Measurements from ENCODE around the gene IP6K2. TPM values are rescaled to one million over a fixed set of nuclear protein-coding genes. Genes with fewer than 3 reads are reported as not detected.

Gene IP6K2
- polyA plus RNA-seq, 2 of the 4 experiments (the other 2 are of a cell fraction): 61.9 to 78.4 TPM

DNA sequence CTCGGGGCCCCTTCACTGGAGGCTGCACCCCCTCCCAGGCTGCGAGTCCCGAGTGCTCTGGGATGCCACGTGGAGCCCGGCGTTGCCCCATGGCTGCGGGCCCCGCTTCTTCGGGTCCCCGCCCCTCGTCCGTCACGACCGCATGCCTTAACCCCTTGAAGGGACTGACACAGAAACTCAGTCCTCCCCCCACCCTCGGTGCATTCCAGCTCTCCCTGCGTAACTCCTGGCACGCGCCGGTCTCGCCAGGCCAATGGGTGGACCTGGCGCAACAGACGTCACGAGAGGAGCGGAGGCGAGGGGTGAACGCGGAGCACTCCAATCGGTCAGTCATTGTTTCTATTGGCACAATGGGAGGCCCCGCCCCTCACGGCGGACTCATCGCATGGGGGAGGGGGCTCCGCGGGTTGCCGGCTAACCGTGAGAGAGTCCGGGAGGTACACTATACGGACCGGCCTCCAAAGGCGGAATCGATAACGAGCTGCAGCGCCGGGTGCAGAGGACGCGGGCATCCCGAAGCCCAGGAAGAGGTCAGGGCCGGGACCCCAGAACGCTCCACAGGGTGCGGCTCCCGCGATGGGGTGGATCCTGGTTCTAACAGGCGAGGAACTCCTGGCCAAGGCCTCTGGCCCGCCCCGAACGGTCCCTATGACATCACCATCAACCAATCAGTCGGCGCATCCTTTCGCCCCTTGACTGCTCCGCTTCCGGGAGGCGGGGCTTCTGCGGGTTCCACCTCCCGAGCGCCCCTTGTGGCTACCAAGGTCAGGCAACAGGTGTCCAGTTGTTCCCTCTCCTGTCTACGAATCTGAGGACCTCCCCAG, 53.3 kb downstream of the IP6K2 start (continued):
- TF ChIP-seq, protein P1, sequence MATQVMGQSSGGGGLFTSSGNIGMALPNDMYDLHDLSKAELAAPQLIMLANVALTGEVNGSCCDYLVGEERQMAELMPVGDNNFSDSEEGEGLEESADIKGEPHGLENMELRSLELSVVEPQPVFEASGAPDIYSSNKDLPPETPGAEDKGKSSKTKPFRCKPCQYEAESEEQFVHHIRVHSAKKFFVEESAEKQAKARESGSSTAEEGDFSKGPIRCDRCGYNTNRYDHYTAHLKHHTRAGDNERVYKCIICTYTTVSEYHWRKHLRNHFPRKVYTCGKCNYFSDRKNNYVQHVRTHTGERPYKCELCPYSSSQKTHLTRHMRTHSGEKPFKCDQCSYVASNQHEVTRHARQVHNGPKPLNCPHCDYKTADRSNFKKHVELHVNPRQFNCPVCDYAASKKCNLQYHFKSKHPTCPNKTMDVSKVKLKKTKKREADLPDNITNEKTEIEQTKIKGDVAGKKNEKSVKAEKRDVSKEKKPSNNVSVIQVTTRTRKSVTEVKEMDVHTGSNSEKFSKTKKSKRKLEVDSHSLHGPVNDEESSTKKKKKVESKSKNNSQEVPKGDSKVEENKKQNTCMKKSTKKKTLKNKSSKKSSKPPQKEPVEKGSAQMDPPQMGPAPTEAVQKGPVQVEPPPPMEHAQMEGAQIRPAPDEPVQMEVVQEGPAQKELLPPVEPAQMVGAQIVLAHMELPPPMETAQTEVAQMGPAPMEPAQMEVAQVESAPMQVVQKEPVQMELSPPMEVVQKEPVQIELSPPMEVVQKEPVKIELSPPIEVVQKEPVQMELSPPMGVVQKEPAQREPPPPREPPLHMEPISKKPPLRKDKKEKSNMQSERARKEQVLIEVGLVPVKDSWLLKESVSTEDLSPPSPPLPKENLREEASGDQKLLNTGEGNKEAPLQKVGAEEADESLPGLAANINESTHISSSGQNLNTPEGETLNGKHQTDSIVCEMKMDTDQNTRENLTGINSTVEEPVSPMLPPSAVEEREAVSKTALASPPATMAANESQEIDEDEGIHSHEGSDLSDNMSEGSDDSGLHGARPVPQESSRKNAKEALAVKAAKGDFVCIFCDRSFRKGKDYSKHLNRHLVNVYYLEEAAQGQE (IDR thresholded peaks at IDR 0.05): no peak
- TF ChIP-seq RARB (CRISPR knock-in tag; IDR thresholded peaks at IDR 0.05) (no peak), SMC3 (IDR thresholded peaks at IDR 0.05) (no peak), NFE2L2 (conservative IDR thresholded peaks at IDR 0.05; ENCODE audit: low read length) (no peak)
- TF ChIP-seq, protein P2, sequence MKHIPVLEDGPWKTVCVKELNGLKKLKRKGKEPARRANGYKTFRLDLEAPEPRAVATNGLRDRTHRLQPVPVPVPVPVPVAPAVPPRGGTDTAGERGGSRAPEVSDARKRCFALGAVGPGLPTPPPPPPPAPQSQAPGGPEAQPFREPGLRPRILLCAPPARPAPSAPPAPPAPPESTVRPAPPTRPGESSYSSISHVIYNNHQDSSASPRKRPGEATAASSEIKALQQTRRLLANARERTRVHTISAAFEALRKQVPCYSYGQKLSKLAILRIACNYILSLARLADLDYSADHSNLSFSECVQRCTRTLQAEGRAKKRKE (CRISPR knock-in tag; IDR thresholded peaks at IDR 0.05; ENCODE audit: low read depth): peak; percentile 80

DNA sequence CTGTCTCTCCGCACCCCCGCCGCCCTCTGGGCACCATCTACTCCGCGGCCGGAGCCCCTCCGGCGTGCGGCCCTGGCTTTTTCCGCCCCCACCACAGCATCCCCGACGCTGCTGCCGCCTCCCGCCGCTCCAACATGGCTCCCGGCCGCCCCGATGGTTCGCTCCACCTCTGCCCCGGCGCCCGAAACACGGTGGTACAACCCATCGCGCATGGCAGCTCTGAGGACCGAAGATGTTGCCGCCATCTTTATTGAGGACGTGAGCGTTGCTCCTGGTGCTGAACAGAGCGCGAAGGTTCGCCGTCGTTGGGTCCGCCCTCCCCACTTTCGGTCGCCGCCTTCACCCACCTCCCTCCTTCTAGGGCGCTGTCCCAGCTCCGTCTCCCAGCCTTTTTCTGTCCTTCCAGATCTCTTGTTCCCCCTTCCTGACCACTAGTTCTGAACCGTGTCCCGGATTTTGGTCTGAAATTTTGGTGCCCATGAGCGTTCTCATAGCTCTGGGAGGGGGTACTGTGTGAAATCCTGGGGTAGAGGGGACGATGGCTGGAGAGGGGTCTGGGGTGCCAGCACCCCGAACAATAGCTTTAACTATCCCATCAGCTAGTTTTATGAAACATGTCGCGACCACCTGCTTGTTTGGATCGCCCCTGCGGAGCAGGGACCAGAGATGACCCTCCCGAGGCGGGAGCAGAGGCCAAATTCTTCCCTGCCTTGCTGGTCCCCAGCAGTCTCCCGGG, 54.1 kb downstream of the IP6K2 start, which contains the start of gene CELSR3:
Gene CELSR3 (minus strand): TSS at position 134 of the 736 bp plus-strand sequence. CDS start 252 bp downstream, outside the sequence.
- H3K4me1 ChIP-seq: peaks cover 13% of the 10 kb centered on the region
- CTCF ChIA-PET: interaction anchor here (1.1 to 3.4 kb wide), 8 partner anchors 10 to 65 kb away, joined by 4 to 34 read pairs (median 6); partner anchors contain the start of genes NCKIPSD and SLC26A6

More for the DNA sequence above, 54.1 kb downstream of the IP6K2 start, which contains the start of gene CELSR3:
- ATAC-seq (peak; percentile 61 to 73), DNase-seq (ENCODE audit: low read depth in 1 of 2, low spot score in 1 of 2) (peak; percentile 51 to 92), FAIRE-seq (no peak)
- peak within 1 kb of the TSS; percentile 59 for H3K4me3 ChIP-seq
- peak within 1 kb of the TSS; percentile 96 for H3K4me2 ChIP-seq
- TF ChIP-seq POLR2A (IDR thresholded peaks at IDR 0.05; ENCODE audit: low read length): peak; percentile 65
- peak; percentile 57 for TF ChIP-seq GATA3 (IDR thresholded peaks at IDR 0.05; ENCODE audit: borderline replicate concordance)
- TF ChIP-seq NFE2L2 (conservative IDR thresholded peaks at IDR 0.05; ENCODE audit: low read length): no peak
- no peak for TF ChIP-seq HOXB13 (CRISPR knock-in tag; IDR thresholded peaks at IDR 0.05; ENCODE audit: low read depth)
- TF ChIP-seq NPAS2 (CRISPR knock-in tag; IDR thresholded peaks at IDR 0.05; ENCODE audit: borderline replicate concordance): peak; percentile 22; the same call in 1 of the 2 replicates
- no peak for TF ChIP-seq RNF2 (IDR thresholded peaks at IDR 0.05; ENCODE audit: borderline replicate concordance, low read depth)
- TF ChIP-seq RARB (CRISPR knock-in tag; IDR thresholded peaks at IDR 0.05): peak; percentile 76; the same call in 1 of the 2 replicates
- 0 out of 2 replicates have a peak, but pooled peaks have one; percentile 35 for TF ChIP-seq HOXA7 (CRISPR knock-in tag; IDR thresholded peaks at IDR 0.05)
- TF ChIP-seq, protein P1 (IDR thresholded peaks at IDR 0.05): 0 out of 2 replicates have a peak, but pooled peaks have one; percentile 37
- TF ChIP-seq HOXB5 (CRISPR knock-in tag; IDR thresholded peaks at IDR 0.05): 0 out of 2 replicates have a peak, but pooled peaks have one; percentile 70
- TF ChIP-seq, protein P3, sequence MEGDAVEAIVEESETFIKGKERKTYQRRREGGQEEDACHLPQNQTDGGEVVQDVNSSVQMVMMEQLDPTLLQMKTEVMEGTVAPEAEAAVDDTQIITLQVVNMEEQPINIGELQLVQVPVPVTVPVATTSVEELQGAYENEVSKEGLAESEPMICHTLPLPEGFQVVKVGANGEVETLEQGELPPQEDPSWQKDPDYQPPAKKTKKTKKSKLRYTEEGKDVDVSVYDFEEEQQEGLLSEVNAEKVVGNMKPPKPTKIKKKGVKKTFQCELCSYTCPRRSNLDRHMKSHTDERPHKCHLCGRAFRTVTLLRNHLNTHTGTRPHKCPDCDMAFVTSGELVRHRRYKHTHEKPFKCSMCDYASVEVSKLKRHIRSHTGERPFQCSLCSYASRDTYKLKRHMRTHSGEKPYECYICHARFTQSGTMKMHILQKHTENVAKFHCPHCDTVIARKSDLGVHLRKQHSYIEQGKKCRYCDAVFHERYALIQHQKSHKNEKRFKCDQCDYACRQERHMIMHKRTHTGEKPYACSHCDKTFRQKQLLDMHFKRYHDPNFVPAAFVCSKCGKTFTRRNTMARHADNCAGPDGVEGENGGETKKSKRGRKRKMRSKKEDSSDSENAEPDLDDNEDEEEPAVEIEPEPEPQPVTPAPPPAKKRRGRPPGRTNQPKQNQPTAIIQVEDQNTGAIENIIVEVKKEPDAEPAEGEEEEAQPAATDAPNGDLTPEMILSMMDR (IDR thresholded peaks at IDR 0.05): no peak
- TF ChIP-seq BHLHE40 (IDR thresholded peaks at IDR 0.05; ENCODE audit: low read depth, low read length): peak; percentile 56; the same call in 1 of the 2 replicates
- TF ChIP-seq ZSCAN20 (CRISPR knock-in tag; IDR thresholded peaks at IDR 0.05): no peak
- TF ChIP-seq EHF (CRISPR knock-in tag; IDR thresholded peaks at IDR 0.05): 0 out of 2 replicates have a peak, but pooled peaks have one; percentile 41
- no peak; a peak in 4 of 5 replicates for TF ChIP-seq JUN (IDR thresholded peaks at IDR 0.05)
- no peak for TF ChIP-seq MAZ (IDR thresholded peaks at IDR 0.05; ENCODE audit: borderline replicate concordance, low read depth, low read length)
- no peaks in the 10 kb centered on the region for H3K9me3 ChIP-seq
- POLR2A ChIA-PET: interaction anchor here (0.5 to 2.8 kb wide), 7 partner anchors 12 to 256 kb away, joined by 3 to 9 read pairs (median 5); partner anchors contain the start of genes ARIH2, IP6K2 and SLC26A6
- 0% methylated on average over 16 of the region's 52 CpGs for WGBS (ENCODE audit: missing lambda C conversion rate)
- peak within 1 kb of the TSS; percentile 96 to 98 for H3K27ac ChIP-seq
